Endothelial cell (in vitro differentiated cells): Measurements from ENCODE around the gene GRM8. TPM values are rescaled to one million over a fixed set of nuclear protein-coding genes. Genes with fewer than 3 reads are reported as not detected.
A peak's percentile ranks its signal among the peaks of the same experiment; 100 is the strongest.

ENCODE experiments used
- DNase-seq: peaks from one replicate; pipeline ENCODE4 v3.0.0; 2021; ENCODE audit warnings: low spot score
- H3K27ac Mint-ChIP-seq: one replicate; pipeline ENCODE4 v1.8.0; 2021; ENCODE audit warnings: mixed read lengths, inconsistent platforms; ENCODE audit not compliant: unreplicated experiment
- H3K27me3 Mint-ChIP-seq: one replicate; pipeline ENCODE4 v1.8.0; 2021; ENCODE audit warnings: mild to moderate bottlenecking, moderate library complexity, mixed read lengths, inconsistent platforms; ENCODE audit not compliant: unreplicated experiment
- H3K36me3 Mint-ChIP-seq: one replicate; pipeline ENCODE4 v1.8.0; 2021; ENCODE audit warnings: mild to moderate bottlenecking, low read depth, mixed read lengths, inconsistent platforms; ENCODE audit not compliant: unreplicated experiment
- H3K4me1 Mint-ChIP-seq: one replicate; pipeline ENCODE4 v1.8.0; 2021; ENCODE audit warnings: mild to moderate bottlenecking, mixed read lengths, inconsistent platforms; ENCODE audit not compliant: unreplicated experiment
- H3K4me3 Mint-ChIP-seq: one replicate; pipeline ENCODE4 v1.8.0; 2021; ENCODE audit warnings: mild to moderate bottlenecking, mixed read lengths, inconsistent platforms; ENCODE audit not compliant: unreplicated experiment
- H3K9me3 Mint-ChIP-seq: one replicate; pipeline ENCODE4 v1.8.0; 2021; ENCODE audit warnings: mixed read lengths, inconsistent platforms; ENCODE audit not compliant: unreplicated experiment
- total RNA-seq: library from RNA; stranded (reverse); fragmentation: NEBNext Ultra II Directional; extraction: Animal tissue kit (Norgen Biotek cat#: 25700); gene quantifications from one replicate; pipeline ENCODE4 v1.2.1, GENCODE V29; 2021; ENCODE audit not compliant: unreplicated experiment
- TF ChIP-seq, protein P1 (sequence below): fragments of 200-600 bp; sonication (generic); IDR thresholded peaks from one replicate; pipeline ENCODE4 v1.5.0; 2021; ENCODE audit warnings: antibody characterized with exemption; ENCODE audit not compliant: unreplicated experiment

The GRM8 gene
- total RNA-seq, 1 donor from 2014 or later: 1.5 TPM

DNA sequence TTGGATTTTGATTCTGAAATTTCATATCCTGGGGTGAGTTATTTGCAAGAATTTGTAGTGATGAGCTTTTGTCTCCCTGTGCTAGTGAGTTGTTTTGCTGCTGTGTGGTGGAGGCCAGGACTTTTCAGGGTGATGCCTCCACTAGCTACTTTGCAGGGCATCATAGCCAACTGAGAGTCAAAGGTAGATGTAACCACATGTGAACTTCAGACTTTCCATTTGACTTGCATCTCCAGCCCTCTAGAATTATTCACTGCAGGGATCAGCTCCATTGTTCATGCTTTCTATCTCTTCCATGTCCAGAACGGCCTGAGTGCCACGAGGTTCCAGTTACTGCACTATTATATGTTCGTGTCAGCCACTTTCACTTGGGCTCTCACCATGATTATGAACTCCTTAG, 534.3 kb downstream of the GRM8 start:
- TF ChIP-seq, protein P1, sequence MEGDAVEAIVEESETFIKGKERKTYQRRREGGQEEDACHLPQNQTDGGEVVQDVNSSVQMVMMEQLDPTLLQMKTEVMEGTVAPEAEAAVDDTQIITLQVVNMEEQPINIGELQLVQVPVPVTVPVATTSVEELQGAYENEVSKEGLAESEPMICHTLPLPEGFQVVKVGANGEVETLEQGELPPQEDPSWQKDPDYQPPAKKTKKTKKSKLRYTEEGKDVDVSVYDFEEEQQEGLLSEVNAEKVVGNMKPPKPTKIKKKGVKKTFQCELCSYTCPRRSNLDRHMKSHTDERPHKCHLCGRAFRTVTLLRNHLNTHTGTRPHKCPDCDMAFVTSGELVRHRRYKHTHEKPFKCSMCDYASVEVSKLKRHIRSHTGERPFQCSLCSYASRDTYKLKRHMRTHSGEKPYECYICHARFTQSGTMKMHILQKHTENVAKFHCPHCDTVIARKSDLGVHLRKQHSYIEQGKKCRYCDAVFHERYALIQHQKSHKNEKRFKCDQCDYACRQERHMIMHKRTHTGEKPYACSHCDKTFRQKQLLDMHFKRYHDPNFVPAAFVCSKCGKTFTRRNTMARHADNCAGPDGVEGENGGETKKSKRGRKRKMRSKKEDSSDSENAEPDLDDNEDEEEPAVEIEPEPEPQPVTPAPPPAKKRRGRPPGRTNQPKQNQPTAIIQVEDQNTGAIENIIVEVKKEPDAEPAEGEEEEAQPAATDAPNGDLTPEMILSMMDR: no peak
- H3K9me3 Mint-ChIP-seq: no peaks in the 10 kb centered on the region
- no peak for DNase-seq
- H3K4me1 Mint-ChIP-seq: no peaks in the 10 kb centered on the region
- H3K36me3 Mint-ChIP-seq: no peaks in the 10 kb centered on the region
- no peak overlapping the region for H3K27ac Mint-ChIP-seq
- H3K4me3 Mint-ChIP-seq: no peak overlapping the region
- no peaks in the 10 kb centered on the region for H3K27me3 Mint-ChIP-seq

DNA sequence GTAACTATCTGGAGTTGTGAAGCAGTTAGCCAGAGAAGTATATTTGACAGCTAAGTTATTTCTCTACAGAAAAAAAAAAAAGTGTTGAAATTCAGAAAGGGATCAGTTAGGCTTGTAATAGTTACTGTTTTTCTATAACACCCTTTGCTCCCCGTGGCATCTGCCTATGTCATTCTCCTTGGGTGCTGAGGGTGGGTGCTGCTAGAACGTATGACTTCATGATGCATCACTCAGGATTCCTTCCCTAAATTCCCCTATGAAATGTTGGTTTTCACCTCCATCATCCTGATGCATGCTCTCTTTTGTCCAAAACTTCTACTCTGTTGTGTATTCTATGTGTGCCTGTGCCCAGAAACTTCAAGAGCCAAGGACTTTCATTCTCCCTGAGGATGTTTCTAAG, 536.4 kb downstream of the GRM8 start:
- no peak for DNase-seq
- no peaks in the 10 kb centered on the region for H3K9me3 Mint-ChIP-seq
- H3K4me3 Mint-ChIP-seq: no peak overlapping the region
- no peaks in the 10 kb centered on the region for H3K4me1 Mint-ChIP-seq
- no peaks in the 10 kb centered on the region for H3K36me3 Mint-ChIP-seq
- TF ChIP-seq, protein P1: no peak
- H3K27ac Mint-ChIP-seq: no peak overlapping the region
- no peaks in the 10 kb centered on the region for H3K27me3 Mint-ChIP-seq

DNA sequence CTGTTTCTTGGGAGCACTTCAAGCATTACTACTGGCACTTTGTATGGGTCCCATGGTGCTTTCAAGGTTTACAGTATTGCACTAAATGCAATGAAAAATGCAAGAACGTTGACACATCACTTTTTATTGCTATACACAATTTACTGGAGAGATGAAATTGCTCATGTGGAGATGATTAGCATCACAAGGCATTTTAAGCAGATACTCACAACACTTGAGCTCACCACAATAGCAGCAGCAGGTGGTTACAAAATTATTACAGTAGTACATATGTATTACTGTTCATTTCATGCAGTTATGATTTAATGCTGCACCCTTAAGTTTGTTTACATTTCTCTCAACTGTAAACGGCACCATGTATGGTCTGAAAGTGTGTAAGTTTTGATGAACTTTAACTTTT, 537.7 kb downstream of the GRM8 start:
- no peaks in the 10 kb centered on the region for H3K27me3 Mint-ChIP-seq
- no peak for DNase-seq
- no peak overlapping the region for H3K4me3 Mint-ChIP-seq
- no peaks in the 10 kb centered on the region for H3K9me3 Mint-ChIP-seq
- TF ChIP-seq, protein P1: no peak
- no peak overlapping the region for H3K27ac Mint-ChIP-seq
- no peaks in the 10 kb centered on the region for H3K4me1 Mint-ChIP-seq
- H3K36me3 Mint-ChIP-seq: no peaks in the 10 kb centered on the region

DNA sequence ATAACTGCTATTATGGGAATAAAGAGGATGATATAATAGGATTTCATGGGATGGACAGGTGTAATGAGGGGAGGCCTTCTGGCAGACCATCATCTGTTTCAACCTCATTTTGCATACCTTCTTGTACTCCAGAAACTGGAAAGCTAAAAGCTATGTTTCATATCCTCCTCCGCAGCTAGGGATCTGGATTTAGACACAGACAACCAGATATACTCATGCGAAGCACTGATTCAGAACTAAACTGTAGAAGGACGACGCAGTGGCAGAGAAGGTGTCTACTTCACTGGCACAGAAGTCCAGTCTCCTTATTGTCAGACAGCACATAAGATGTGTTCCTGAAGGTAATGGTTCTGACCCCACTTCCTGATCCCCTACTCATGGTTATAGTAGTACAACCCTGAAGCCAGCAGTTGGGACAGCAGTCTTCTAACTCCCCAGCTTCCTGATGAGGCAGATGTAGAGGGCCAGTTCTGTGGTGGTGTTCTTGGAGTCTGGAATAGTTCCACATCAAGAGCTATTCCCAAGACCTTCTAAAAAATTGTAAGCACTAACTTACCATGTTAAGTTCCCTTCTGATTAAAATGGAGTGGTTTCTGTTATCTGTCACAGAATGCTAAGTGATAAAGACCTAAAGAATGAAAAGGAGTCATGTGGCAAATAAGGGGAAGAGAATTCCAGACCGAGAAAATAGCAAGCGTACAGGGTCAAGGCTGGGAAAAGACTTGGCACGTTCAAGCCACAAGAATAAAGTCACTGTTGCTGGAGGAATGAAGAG, 550.3 kb downstream of the GRM8 start:
- TF ChIP-seq, protein P1: no peak
- H3K4me1 Mint-ChIP-seq: no peaks in the 10 kb centered on the region
- no peak overlapping the region for H3K4me3 Mint-ChIP-seq
- H3K27ac Mint-ChIP-seq: no peak overlapping the region
- H3K9me3 Mint-ChIP-seq: no peaks in the 10 kb centered on the region
- H3K36me3 Mint-ChIP-seq: no peaks in the 10 kb centered on the region
- DNase-seq: no peak
- H3K27me3 Mint-ChIP-seq: no peaks in the 10 kb centered on the region

DNA sequence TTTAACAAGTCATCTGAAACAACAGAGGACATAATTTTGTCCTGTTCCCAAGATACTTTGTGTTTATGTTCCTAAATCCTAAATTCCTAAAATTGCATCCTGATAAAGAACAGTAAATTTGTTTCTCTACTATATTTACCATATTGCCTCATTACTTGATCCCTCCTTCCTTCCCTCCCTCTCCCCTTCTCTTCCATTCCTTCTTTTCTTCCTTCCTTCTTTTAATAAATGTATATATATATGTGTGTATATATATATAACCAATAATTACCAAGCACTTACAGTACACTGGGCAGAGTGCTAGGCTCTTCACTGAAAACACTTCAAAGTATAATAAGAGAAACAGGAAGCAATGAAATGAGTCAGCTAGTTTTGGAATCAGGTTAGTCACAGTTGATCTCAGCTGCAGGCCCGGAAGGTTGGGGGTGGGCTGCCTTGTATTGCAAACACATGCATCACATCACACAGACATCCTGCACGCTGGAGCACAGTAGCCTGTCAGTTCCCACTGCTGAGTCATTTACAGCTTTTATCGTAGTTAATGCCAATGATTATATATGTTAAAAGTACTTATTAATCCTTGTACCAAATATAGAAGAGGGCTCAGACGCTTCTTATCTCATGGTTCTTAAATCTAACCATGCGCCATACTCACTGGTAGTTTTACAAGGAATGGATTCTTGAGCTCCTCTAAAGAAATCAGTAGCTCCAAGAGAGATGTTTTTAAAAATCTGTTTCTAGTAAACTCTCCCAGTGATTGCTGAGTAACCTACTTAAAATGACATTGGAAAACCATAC, 551.7 kb downstream of the GRM8 start:
- TF ChIP-seq, protein P1: no peak
- Mint-ChIP-seq H3K27ac (no peak overlapping the region), H3K4me3 (no peak overlapping the region), H3K27me3 (no peaks in the 10 kb centered on the region), H3K36me3 (no peaks in the 10 kb centered on the region), H3K4me1 (no peaks in the 10 kb centered on the region), H3K9me3 (no peaks in the 10 kb centered on the region)
- DNase-seq: peak; percentile 65
